CD4-positive, alpha-beta T cell treated with Interleukin-1 beta for 1 hour (primary cell): ENCODE measurements around the gene C4orf36.
"Not testable (repeated sequence)": the region's sequence is repeated elsewhere in the genome, so short reads cannot be mapped to it uniquely, and the experiment has no call there.

ENCODE experiments used
- DNase-seq, 2 donors: peaks; one replicate each; pipeline ENCODE4 v3.0.0-alpha.2; 2020 to 2022

Gene C4orf36

GRCh38 chr4:86916392-86916791, 24.2 kb upstream of the C4orf36 start:
- DNase-seq: no peak

GRCh38 chr4:86910820-86911684, 18.8 kb upstream of the C4orf36 start:
- no peak for DNase-seq

- DNase-seq: no peak
Observed at GRCh38 chr4:86910369-86910768, 18.1 kb upstream of the C4orf36 start.

DNA sequence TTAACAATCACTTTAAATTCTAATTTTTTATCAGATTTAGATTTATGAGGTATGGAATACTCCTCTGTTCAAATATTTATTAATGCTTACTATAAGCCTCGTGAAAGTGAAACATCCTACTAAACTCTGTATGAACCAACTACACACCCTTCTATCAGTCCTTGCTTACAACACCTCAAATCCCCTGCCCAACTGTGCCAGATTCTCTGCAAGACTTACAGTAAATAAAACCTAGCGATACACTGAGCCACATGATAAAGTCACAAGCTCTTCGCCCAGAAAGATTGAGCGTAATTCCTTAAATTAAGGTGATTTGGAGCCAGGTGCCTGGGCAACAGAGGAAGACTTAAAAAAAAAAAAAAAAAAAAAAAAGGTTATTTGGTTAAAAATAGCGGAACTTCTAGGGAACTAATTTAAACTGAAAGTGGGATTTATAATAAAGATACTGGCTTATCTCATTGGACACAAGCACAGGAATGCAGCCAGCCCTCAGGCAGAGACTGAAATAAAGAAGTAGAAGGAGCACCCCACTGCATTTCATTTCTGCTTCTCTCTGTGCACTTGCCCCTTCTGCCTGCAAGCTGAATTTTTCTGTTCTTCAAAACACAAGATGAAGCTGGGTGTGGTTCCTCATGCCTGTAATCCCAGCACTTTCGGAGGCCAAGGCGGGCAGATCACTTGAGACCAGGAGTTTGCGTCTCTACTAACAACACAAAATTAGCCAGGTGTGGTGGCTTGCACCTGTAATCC, 17.5 kb upstream of the C4orf36 start:
- no peak for DNase-seq

GRCh38 chr4:86908251-86908657, 16.0 kb upstream of the C4orf36 start:
- DNase-seq: no peak

- DNase-seq: no peak
Observed at GRCh38 chr4:86901864-86902263, 9.6 kb upstream of the C4orf36 start.

GRCh38 chr4:86898562-86898961, 6.3 kb upstream of the C4orf36 start:
- no peak for DNase-seq

GRCh38 chr4:86896596-86896995, 4.4 kb upstream of the C4orf36 start:
- DNase-seq: no peak

DNA sequence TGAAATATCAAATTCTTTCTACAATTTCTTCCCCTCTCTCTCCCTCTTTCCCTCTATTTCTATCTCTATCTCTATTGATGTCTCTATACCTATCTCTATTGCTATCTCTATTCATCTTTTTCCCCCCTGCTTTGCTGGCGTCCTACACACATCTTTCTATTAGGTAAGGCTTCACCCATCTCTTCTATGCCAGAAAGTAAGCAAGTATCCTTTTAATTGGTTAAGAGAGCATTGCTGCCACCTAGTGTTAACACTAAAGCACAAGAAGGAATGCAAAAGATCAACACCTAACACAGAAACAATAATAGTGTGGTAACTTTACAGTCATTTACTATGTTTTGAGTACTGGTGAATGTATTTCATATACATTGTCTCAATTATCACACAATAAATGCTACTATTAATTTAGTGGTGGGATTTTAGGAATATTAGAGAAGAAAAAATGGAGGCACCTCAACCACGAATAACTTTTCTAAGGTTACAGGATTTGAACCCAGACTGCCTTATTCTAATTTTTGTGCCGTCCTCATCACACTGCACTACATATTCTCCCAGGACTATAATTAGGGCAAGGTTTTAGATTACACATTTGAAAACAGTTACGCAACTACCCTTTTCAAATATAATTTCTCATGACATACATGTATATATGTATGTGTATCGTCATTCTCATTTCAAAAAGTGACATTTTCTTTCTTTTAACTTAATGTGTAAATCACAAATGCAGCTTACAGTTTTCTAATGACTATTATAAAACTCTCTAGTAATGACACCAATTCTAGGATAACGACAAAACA, 3.7 kb upstream of the C4orf36 start:
- peak in 1 of 2 donors; percentile 64 for DNase-seq

DNA sequence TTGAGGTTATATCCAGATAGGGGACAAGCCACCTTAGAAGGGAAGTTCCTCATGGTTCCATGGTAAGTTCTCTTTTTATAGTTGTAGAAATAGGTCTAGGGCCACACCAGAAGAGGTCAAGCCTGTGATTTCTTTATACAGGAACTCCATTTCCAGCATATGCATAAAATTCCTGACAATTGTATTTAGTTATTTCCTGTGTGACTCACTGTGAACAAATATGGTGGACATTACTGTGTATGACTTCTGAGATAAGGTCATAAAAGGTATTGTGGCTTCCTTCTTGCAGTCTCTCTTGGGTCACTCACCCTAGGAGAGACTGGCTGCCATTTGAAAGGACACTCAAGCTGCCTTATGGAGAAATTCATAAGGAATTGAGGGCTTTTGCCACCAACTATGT, 2.2 kb upstream of the C4orf36 start:
- DNase-seq: no peak

GRCh38 chr4:86893136-86893535, 914 bp upstream of the C4orf36 start:
- no peak for DNase-seq

DNA sequence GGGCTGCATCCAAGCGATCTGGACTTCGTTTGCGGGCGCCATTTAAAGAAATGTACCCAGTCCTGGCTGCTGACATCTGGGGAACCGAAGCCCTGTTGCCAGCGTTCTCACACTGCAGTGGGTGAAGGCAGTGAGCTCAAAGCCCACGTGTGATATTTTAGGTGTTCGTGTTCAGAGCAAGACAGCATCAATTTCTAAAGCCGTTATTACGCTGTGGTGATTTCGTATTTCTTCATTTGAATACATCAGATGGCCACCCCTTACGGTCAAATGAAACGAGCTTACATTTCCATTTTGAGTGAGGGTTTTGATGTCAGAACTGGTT, 376 bp upstream of the C4orf36 start:
- no peak for DNase-seq

DNA sequence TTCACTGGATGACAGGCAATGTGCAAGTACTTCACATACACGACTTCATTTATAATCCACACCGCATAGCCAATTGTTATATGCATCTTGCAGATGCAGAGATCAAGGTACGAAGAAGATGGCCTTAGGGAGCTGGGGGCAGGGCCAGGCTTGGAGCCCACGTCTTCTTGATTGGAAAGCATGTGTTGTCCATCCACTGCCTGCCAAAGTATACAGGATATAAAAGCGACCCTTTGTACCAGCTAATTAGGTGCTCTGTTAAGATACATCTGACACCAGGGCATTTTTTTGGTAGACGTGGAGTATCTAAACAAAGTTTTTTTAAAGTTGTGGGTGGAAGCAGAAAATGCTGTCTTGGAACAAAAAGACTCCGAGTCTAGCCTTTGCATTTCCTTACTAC, 1.4 kb downstream of the C4orf36 start:
- no peak for DNase-seq

GRCh38 chr4:86879641-86880040, 12.6 kb downstream of the C4orf36 start:
- no peak for DNase-seq

DNA sequence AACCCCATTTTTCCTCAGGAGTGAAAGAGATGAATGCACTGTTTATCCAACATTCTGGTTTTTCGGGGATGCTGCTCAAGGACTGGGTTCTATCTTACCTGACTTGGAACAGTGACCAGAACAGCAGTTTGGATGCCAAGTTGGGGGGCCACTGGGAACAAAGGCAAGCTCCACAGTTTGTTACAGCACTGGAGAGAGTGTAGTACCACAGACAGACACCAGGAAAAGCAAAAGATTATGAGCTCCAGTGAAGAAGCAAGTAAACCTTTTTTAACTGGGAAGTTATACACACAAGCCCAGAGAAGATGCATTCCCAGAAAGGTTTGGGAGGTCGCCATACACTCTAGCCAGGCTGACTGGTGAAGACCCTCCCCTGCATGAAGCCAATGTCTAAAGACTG, 13.6 kb downstream of the C4orf36 start:
- no peak for DNase-seq

DNA sequence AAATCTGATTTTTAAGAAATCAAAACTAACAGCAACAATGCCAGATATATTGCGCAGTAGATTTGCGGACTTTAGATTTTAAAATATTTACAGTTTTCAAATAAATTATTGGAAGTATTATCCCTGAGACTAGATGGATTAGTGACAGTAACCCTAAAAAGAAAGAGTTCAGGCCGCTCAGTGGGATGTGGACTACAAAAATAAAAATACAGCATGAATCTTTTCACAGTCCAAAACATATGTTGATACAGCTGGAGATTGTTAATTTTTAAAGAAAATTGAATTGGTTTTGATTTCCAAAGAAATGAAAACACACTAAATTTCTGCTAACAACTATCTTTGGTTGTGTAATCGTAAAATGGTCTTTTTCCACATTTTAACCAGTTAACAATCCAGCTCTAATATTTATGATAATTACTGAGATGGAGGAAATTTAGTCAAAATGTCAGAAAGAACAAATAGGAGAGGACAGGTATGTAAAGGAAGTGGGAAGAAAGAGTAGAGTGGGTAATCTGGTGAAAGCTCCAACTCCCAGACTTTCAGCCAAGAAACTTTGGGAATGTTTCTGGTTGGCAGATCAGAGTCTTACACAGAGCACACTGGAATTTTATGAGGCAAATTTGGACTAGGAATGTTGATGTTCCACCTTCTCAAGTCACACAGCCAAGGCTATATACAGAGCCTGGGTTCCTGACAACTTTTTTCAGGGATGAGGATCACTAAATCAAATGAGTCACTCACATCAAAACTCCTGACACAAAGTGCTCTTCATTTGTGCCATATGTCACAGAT, 15.1 kb downstream of the C4orf36 start:
- DNase-seq: no peak

DNA sequence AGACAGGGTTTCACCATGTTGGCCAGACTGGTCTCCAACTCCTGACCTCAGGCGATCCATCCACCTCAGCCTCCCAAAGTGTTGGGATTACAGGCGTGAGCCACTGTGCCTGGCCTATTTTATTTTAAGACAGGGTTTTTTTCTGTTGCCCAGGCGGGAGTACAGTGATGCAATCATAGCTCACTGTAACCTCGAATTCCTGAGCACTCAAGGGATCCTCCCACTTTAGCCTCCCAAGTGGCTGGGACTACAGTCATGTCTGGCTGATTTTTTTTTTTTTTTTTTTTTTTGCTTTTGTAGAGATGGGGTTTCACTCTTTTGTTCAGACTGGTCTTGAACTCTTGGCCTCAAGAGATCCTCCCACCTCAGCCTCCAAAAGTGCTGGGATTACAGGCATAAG, 16.8 kb downstream of the C4orf36 start:
- not testable (repeated sequence) for DNase-seq

- no peak for DNase-seq
Observed at GRCh38 chr4:86872135-86872534, 20.1 kb downstream of the C4orf36 start.

DNA sequence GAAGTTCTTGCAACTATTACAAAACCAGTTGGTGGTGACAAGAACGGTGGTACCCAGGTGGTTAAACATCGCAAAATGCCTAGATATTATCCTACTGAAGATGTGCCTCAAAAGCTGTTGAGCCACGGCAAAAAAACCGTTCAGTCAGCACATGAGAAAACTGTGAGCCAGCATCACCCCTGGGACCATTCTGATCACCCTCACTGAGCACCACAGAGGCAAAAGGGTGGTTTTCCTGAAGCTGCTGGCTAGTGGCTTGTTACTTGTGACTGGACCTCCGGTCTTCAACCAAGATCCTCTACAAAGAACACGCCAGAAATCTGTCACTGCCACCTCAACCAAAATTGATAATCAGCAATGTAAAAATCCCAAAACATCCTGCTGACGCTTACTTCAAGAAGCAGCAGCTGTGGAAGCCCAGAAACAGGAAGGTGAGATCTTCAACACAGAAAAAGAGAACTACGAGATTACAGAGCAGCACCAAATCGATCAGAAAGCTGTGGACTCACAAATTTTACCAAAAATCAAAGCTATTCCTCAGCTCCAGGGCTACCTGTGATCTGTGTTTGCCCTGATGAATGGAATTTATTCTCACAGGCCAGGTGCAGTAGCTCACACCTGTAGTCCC, 21.7 kb downstream of the C4orf36 start:
- no peak for DNase-seq

DNA sequence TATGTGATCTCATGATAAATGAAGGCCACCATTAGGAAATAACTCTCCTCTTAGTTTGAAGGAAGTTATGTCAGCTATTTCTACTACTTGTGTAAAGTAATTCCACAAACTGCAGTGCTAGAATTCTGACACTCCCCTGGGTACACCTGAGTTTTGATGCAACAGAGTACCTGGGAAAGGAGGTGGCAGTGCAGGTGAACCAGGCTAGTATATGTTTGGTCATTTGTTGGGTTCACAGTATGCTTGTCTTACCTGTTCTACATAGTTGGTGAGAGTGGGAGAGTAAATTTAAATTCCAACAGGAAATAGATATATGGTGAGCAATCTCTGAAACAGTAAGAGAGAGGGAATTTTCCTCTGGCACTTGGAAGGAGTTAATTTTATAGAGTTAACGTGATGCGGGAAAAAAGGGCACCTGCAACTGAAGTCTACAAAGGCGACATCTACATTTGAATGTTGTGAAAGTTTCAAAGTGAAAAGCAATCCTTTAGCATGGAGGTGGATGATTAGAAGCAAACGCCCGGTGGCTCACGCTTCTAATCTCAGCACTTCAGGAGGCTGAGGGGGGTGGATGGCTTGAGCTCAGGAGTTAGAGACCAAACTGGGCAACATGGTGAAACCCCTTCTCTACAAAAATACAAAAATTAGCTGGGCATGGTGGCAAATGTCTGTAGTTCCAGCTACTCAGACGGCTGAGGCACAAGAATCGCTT, 34.7 kb downstream of the C4orf36 start:
- no peak for DNase-seq

GRCh38 chr4:86856896-86857295, 35.3 kb downstream of the C4orf36 start:
- no peak for DNase-seq

GRCh38 chr4:86855572-86855971, 36.6 kb downstream of the C4orf36 start:
- DNase-seq: no peak
